ENCODE measurements around the gene CMSS1.
"Not testable (repeated sequence)": the region's sequence is repeated elsewhere in the genome, so short reads cannot be mapped to it uniquely, and the experiment has no call there.

Gene CMSS1

DNA sequence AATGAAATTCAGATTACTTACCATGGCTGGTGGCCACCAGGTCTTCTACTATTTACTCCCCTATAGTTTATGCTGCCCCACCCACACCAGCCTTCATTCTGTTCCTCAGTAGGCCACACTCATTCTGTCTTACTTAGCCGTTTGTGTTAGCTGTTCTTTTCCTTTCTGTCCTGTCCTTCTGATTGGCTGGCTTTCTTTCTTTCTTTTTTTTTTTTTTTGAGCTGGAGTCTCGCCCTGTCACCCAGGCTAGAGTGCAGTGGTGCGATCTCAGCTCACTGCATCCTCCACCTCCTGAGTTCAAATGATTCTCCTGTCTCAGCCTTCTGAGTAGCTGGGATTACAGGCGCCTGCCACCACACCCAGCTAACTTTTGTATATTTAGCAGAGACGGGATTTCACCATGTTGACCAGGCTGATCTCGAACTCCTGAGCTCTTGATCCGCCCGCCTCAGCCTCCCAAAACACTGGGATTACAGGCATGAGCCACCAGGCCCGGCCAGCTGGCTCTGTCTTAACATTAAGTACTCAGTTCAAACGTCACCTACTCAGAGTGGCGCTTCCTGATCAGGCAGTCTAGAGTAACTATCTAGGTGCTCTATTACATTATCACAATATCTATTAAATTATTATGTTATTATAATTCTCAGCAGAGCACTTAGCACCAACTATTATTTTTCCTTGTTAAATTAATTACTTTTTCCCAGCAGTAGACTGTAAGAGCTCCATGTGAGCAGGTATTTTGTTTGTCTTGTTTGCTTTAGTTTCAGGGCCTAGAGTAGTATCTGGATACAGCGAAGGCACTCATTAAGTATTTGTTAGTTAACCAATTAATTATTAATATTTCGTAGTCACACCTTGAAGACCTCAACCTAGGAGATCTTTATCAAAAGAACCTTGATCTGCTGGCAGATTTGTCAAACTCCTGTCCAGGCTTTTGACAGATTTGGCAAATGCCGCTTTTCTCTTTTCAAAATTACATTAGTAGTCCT, 6.4 kb downstream of the CMSS1 start:
- DNase-seq: no peak

DNA sequence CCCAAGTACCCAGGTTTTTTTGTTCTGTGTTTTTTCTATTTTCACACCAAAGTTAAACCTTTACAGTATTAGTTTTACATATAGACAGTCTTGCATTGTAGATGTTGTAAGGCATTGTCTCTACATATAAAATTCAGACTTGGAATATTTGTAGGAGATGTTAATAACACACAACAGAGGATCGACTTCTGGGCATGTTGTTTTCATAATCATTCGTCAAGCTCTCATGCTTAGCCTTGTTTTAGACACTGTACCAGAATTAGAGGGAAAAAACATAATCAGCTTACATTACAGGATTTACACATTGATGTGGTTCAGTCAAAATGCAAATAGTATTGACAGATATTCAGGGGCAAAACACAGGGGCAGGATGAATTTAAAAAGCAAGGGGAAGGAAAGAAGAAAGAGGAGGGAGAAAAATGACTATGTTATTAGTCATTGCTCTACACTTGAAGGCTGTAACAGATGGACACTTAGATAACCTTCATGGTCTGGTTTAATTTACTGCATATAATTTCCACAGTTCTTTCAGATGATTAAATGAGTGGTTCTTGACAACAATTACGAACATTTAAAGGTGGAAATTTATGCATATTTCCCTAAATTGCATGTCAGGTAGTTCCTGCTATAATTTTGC, 7.5 kb downstream of the CMSS1 start:
- DNase-seq: no peak

DNA sequence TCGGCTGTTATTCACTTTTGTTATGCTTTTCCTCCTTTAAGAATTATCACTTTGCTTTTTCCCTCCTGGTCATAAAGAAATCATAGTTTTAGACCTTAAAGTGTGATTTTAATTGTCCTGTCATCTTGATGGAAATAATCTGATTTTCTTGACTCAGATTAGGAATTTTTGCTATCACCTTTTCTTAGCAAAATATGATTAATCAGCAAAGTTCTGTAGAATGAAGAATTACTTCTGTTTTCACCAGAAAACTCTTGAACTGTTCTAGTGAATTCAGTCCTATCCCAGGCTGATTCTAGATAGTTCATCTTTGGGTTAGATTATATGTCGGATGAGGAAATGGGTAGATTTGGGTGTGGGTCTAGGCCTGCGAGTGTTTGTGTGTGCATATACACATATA, 12.2 kb downstream of the CMSS1 start:
- no peak for DNase-seq

DNA sequence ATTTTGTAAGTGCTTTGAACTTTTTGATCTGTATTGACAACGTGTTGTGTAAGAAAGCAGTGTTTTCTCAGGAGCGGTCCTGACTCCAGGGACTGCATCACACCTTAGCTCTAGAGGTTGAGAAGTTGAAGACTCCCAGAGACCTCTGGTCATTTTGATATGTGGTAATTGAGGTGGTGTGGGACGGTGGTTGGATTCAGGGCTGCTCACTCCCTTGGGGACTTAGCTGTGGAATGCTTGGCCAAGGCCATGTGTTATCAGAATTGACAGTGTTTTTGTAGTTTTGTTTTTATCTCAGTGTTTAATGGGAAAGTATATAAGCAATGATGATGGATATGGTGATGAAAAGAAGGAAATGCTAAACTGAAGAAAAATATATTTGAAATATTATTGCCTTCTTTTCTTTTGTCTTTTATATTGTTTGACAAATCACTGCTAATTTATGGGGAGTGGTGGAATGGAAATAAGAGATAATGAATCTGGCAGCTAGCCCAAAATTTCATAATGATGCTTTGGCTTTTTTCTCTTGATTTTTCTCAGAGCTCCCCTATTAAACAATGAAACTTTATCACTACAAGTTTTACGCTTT, 16.0 kb downstream of the CMSS1 start:
- DNase-seq: no peak

DNA sequence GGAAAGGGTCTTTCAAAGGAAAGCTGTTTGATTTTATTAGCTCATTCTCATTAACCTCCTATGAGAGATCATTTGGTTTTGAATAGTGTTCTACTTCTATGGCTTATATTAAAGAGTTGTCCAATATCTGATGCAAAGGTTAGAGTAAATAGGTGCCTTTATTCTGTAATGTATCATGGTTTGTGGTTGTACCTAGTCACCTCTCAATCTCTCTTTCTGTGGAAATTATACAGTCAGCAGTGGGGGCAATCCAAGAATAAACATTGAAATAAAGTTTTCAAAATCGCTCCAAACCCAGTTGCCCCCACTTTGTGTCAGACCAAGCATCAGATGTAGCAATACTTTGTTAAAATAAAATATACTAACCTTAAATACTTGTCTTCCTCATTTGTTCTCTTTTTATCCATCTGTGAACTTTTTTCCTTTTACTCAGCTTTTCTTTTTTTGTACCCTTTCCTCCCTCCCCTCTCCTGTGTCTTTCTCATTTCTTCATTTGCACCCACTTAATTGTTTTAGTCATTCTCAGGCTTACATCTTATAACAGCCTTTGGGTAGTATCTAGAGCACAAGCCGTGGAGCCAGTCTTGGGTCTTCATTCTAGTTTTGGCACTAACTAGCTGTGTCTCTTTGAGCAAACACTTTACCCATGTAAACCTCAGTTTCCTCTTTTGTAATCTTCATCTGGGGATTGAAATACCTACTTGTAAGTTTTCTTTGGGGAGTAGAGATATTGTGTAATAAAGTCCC, 16.7 kb downstream of the CMSS1 start:
- DNase-seq: no peak

DNA sequence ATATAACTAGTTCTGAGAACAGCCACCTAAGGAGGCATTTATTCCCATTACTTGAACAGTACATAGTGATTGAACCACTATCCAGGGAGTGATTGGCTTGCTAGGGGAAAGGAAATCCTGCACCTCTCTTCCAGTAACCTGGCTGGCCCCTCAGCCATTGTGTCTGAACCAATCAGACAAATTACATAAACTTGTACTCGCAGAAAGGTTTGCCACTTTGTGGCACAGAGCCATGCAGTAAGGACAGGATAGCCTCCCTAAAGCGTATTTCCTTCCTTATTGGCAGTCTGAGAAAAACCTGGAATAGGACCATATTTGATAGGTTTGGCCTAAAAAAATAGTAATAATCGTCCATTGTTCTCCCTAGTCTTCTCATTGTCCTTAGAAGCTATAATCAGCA, 19.0 kb downstream of the CMSS1 start:
- DNase-seq: no peak

DNA sequence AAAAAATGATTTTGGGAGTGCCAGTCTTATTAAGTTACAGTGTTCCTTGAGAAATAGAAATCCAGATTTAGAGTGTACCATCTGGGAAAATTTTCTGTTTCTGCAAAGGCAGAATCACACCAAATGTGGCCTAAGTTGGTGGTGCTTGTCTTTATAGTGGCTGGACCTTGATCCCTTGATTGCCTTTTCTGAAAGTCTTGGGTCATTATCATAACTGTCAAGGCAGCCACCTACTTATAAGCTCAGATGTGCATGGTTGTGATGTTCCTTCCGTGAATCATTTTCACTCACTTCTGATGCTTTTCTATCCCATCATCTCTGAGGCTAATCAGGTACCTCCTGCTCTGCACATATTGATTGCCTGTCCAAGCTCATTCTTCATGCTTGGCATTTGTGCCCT, 20.1 kb downstream of the CMSS1 start:
- no peak for DNase-seq

DNA sequence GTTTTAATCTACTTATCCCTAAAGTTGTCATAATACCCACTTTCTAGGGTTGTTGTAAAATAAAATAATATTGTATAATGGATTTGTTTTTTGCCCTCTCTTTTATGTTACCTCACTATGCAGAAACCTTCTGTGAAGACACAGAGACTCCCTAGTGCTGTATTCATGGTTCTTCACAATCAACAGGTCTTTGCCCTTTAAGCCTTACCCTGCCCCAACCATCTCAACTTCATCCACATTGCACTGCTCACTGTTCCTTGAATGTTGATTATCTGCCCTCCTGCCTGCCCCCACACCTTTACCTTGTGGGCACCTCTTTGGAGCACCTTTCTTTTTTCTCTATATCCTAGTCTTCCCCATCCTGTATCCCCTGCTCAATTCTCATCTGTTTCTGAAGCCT, 21.1 kb downstream of the CMSS1 start:
- no peak for DNase-seq

DNA sequence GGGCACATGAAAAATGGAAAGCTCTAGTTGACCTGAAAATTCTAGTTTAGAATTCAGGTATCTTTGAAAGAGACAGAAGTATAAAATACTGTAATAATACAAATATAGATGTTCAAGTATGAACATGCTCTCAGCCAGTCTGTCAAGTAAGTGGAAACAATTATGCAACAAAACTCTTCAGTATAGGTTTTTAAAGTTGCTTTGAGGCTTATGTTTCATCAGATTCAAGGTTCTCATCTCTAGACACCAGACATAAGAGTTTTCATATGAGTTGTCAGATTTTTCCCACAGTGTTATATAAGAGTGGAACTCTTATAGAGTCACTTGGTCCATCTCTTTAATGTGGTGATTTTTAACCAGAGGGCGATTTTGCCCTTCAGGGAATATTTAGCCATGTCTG, 22.0 kb downstream of the CMSS1 start:
- no peak for DNase-seq

DNA sequence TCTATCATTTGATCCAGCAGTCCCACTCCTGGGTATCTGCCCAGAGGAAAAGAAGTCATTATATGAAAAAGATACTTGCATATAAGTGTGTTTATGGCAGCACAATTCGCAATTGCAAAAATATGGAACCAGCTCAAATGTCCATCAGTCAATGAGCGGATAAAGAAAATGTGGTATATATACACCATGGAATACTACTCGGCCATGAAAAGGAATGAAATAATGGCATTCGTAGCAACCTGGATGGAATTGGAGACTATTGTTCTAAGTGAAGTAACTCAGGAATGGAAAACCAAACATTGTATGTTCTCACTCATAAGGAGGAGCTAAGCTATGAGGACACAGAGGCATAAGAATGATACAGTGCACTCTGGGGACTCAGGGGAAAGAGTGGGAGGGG, 24.3 kb downstream of the CMSS1 start:
- not testable (repeated sequence) for DNase-seq

DNA sequence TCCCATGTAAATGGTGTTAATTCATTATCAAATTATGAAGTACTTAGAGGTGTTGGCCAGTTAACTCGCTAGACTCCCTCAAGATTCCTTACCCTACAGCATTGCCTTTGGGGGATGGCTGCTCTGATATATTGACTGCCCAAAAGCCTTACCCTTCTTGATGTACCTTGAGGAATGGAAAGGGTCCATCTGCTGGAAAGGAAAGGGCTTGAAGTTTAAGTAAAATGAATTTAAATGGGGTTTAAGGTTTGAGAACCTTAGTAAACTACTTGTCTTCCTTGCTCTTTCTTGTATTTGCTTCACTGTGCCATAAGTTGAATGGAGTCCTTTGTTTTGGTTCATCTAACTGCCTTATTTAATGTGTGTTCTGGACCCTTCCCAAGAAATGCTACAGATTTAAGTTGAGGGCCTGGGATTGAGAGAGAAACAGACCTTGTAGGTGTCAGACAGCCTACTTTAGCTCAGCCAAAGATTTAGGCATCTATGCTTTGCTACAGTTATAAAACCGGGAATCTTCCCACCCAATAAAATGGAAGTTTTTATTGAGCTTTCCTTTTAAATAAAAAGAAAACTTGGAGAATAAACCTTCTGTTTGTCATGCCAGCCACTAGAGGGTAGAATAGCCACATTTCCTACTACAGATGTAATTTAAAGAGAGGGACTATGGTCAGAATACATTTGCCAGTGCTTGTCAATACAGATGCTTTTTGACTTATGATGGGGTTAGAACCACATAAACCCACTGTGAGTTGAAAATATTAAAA, 25.3 kb downstream of the CMSS1 start:
- DNase-seq: no peak

DNA sequence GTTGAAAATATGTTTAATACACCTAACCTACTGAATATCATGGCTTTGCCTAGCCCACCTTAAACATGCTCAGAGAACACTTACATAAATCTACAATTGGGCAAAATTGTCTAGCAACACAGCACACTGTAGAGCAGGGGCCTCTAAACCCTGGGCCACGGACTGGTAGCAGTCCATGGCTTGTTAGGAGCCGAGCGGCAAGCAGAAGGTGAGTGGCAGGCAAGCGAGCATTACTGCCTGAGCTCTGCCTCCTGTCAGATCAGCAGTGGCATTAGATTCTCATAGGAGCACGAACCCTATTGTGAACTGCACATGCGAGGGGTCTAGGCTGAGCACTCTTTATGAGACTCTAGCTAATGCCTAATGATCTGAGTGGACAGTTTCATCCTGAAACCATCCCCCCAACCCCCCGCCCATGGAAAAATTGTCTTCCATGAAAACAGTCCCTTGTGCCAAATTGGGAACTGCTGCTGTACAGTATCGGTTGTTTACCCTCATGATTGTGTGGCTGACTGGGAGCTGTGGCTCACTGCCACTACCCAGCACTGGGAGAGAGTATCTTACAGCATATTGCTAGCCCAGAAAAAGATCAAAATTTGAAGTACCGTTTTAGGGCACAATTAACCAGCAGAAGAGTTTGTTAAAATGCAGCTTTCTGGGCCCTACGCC, 26.1 kb downstream of the CMSS1 start:
- DNase-seq: no peak

DNA sequence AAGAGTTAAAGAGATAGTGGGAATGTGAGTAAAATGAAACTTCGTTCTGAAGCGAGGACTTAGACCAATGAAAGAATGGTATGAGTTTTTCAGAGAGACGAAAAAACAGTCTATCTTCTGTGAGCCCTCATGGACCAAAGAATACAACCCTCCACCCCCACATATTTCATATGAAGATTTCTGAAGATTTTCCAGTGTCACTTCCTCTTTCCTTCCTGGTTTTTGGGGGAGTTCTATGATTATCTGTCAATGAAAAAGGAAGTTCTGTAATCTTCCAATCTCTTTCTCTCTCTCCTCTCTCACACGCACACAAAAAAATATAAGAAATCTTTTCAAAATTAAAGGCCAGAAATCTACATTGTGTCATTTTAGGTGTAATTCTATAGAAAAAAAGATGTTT, 27.7 kb downstream of the CMSS1 start:
- DNase-seq: no peak

DNA sequence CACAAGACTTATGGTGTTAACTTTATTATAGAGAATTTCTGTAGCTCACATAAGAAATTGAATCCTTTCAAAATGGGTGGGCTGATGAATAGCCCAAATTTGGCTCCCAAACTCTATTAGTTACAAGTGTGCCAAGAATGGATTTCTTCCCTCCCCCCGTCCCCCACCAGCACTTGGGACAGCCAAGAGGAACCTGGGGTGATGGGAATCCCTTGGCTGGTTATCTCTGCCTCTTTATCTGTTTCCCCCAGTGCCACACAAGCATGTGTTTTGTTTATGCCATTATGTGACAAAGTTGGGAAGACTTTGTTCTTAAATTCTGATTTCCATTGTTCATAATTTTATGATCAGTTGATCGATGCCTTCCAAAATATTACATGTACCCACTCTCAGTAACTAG, 28.3 kb downstream of the CMSS1 start:
- no peak for DNase-seq

DNA sequence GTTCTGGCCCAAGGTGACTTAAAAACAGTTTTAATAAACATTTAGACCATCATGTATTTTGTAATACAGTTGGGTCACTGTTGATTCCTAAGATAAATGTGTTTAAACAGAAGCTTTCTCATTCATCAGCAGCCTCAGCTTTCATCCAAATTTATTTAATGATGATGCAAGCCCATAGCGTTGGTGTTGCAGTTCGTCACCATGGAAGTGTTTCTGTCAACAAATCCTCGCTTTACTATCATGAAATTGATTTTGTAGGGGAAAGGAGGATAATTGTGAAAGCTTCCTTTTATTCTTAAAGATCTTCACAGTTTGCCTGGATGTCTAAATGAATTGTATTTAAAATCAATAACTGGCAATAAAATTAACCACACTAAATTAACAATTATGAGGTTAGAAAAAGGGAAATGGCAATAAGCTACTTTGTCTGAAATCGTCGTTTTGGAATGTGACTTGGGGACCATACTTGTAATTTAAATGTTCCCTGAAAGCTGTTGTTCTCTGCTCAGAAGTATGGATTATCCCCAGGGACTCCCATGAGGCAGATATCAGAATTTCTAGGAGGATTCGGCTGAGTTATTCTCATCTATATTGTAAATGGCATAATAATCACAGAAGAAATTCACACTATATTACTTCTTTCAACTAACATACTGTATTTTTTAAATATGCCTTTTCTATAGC, 29.0 kb downstream of the CMSS1 start:
- no peak for DNase-seq

DNA sequence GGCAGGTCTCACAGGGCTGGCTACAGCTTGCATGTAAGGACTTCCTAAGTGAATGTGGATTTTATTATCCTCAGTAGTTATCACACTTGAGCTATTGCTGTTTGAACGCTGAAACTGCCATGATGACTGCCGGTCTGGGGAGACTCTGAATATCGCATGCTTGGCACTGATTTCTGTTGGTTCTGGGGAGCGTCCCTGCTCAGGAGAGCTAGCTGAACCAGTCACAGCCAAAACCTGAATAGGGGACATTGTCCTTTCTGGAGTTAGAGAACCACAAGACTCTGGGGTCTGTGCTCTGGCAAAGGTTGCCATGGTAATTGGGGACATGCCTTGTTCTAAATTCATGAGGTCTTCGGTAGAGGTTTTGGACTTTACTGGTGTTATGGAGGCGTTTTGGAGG, 30.8 kb downstream of the CMSS1 start:
- DNase-seq: no peak

DNA sequence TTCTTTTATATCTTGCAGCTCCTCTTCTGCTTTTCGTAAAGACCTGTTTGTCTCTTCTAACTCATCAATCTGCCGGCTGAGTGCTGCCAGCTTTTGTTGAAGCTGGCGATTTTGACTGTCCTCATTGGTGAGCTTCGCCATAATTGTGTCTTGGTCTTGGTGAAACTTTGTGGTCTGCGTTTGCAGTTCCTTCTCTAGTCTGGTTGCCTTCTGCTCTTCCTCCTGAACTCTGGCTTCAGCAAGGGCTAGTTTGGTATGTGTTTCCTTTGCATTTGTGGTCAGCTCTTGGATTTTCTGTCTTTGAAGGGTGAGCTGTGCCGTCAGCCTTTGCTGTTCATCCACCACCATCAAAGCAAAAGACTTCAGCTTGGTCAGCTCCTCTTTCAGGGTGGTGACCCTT, 32.9 kb downstream of the CMSS1 start:
- DNase-seq: no peak

DNA sequence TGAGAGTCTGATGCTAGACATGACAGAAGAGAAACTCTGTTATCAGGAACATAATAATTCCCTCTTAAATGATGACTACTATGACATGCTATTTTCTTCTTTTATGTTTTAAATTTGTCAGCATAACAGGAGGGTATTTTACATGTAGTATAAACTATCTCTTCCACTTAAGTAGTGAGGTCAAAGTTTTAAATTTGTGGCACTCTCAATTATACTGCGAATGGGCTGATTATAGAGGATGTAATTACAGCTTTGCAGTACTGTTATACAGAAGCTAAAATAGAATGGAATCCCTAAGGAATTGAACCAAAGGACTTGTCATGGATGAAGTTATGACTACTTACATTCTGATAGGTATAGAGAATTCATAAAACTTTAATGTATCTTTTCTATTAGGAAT, 34.3 kb downstream of the CMSS1 start:
- no peak for DNase-seq

DNA sequence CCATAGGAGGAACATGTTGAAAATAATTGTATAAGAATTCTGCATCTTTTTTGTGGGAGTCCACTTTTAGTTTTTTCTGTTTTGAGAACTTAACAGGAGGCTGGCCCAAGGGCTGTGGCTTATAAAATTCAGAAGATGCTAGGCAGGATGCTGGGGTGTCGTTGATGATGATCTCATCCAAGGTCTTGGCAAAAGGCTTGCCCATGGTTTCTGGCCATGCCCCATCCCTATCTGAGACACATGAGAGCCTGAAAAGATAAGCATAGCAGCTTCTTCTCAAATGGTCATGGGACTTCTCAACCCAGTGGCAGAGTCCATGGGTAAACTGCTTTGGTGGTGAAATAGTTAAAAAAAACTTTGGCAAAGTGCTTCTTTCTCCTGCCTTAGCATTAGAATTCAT, 35.2 kb downstream of the CMSS1 start:
- DNase-seq: no peak

DNA sequence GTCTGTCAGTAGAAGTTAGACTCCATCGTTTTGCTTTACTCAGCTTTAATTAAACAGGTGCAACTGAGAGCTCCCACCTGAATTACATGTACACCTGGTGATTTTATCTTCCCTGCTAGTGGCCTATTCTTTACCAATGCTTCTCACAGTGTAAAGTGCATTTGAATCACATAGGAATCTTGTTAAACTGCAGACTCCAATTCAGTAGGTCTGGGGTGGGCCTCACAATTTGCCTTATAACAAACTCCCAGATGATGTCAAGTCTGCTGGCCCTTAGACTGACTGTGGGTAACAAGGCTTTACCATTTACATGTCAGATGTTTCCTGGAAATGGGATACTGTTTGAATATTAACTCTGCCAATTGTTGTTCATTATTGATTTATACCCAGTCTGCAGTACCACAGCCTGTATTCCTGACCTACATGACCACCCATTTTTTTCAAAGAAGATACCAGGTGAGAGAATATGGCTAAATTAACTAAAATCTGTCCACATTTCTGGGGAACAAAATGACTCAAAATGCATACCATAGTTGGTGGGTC, 37.2 kb downstream of the CMSS1 start:
- DNase-seq: no peak

DNA sequence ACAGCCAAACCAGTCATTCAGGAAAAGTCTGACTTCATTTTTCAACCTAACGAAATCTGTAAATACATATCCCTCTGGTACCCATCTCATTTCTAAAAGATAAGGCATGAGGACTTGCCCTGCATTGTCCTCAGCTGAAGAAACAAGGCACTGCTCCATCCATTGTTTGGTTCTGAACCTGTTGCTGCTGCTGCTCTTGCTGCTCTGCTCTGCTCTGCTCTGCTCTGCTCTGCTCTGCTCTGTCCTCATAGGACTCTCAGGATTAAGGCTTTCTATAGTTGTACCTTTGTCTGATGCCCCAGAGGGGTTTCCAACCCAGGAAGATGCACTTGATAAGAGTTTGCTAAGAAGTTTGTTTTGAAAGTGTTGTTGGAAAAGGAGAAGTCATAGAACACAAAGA, 38.2 kb downstream of the CMSS1 start:
- DNase-seq: no peak

Measured in NCI-H510A (cell line).